ENCODE results near the gene TAS1R3.
A peak's percentile ranks its signal among the peaks of the same experiment; 100 is the strongest.

TAS1R3 gene

DNA sequence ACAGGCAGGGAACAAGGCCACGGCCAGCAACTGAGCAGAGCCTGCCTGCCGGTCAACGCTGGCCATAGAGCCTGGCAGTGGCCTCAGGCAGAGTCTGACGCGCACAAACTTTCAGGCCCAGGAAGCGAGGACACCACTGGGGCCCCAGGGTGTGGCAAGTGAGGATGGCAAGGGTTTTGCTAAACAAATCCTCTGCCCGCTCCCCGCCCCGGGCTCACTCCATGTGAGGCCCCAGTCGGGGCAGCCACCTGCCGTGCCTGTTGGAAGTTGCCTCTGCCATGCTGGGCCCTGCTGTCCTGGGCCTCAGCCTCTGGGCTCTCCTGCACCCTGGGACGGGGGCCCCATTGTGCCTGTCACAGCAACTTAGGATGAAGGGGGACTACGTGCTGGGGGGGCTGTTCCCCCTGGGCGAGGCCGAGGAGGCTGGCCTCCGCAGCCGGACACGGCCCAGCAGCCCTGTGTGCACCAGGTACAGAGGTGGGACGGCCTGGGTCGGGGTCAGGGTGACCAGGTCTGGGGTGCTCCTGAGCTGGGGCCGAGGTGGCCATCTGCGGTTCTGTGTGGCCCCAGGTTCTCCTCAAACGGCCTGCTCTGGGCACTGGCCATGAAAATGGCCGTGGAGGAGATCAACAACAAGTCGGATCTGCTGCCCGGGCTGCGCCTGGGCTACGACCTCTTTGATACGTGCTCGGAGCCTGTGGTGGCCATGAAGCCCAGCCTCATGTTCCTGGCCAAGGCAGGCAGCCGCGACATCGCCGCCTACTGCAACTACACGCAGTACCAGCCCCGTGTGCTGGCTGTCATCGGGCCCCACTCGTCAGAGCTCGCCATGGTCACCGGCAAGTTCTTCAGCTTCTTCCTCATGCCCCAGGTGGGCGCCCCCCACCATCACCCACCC is at the start of gene TAS1R3:
Gene TAS1R3, plus strand, starts transcription at position 213 of the 898 bp plus-strand sequence. Its CDS starts 66 bp downstream, at position 279.
- no peak for DNase-seq (ENCODE audit: low spot score)
- ChIA-PET POLR2A (ENCODE audit: low non-redundant PET) (no interaction called here), CTCF (interaction anchor here (0.6 to 0.7 kb wide), 2 partner anchors 67 to 166 kb away, joined by 3 to 6 read pairs; no protein-coding TSS in a partner anchor)
- peak within 1 kb of the TSS; percentile 89 for H3K27ac ChIP-seq
- TF ChIP-seq, protein P1, sequence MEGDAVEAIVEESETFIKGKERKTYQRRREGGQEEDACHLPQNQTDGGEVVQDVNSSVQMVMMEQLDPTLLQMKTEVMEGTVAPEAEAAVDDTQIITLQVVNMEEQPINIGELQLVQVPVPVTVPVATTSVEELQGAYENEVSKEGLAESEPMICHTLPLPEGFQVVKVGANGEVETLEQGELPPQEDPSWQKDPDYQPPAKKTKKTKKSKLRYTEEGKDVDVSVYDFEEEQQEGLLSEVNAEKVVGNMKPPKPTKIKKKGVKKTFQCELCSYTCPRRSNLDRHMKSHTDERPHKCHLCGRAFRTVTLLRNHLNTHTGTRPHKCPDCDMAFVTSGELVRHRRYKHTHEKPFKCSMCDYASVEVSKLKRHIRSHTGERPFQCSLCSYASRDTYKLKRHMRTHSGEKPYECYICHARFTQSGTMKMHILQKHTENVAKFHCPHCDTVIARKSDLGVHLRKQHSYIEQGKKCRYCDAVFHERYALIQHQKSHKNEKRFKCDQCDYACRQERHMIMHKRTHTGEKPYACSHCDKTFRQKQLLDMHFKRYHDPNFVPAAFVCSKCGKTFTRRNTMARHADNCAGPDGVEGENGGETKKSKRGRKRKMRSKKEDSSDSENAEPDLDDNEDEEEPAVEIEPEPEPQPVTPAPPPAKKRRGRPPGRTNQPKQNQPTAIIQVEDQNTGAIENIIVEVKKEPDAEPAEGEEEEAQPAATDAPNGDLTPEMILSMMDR (conservative IDR thresholded peaks at IDR 0.05; ENCODE audit: low read depth) = no peak

DNA sequence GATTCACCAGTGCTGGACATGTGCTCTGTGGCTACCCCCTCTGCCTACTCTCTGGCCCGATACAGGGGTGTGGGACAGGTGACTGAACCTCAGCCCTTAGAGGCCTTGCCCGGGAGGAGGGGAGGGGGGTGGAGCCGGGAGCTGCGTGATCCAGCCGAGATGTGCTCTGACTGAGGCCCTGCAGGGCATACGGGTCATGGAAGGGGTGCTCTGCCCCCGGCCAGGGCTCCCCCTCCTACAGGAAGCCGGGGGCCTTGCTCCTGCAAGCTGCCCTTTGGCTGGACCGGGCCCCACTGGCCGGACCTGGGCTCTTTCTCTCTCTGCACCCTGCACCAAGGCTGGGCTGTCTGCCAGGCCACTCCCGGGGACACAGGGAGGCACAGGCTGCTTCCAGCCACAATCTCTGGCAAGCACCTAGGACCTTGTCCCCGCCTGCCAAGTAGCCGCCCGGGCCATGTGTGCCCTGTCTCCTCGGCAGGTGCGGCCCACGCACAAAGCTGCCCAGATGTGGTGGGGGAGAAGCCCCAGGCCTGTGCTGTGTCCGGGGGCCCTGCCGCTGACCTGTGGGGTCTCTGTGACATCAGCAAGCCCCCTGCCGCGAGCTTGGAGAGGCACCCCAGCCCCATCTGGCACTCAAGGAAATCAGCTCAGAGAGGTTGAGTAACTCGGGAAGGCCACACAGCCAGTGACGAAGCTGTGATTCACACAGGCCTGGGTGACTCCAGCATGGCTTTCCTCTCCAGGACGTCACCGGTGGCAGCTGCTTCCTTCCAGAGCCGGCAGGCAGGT is 49.4 kb upstream of the TAS1R3 start:
- H3K27ac ChIP-seq = peak overlapping the region; percentile 67
- TF ChIP-seq, protein P1 (conservative IDR thresholded peaks at IDR 0.05; ENCODE audit: low read depth) = no peak
- ChIA-PET POLR2A (ENCODE audit: low non-redundant PET) (interaction anchor here (0.9 kb wide), 1 partner anchor 44 kb away, joined by 4 read pairs; no protein-coding TSS in a partner anchor), CTCF (interaction anchor here (0.6 to 2.2 kb wide), 4 partner anchors 8 to 159 kb away, joined by 3 to 8 read pairs (median 3); no protein-coding TSS in a partner anchor)
- DNase-seq (ENCODE audit: low spot score) = no peak

DNA sequence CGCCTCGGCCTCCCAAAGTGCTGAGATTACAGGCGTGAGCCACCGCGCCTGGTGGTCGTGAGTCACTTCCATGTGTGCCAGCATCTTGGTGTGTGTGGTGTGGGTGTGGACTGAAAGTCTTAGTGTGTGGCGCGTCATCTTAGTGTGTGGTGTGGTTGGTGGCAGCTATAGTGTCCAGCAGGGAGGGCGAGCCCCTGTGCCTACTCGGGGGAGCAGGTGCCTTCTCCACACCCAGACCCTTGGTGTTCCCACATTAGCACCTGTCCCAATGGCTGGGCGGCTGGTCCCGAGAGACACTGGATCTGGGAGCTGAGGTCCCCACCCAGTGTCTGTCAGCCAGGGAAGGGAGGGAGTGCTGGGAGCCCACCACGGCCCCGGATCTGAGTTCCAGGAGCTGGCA is 48.1 kb upstream of the TAS1R3 start:
- peak overlapping the region; percentile 43 for H3K27ac ChIP-seq
- POLR2A ChIA-PET (ENCODE audit: low non-redundant PET) = no interaction called here
- CTCF ChIA-PET = interaction anchor here (2.2 kb wide), 1 partner anchor 9 kb away, joined by 8 read pairs; no protein-coding TSS in a partner anchor
- no peak for DNase-seq (ENCODE audit: low spot score)
- TF ChIP-seq, protein P1 (conservative IDR thresholded peaks at IDR 0.05; ENCODE audit: low read depth) = no peak

DNA sequence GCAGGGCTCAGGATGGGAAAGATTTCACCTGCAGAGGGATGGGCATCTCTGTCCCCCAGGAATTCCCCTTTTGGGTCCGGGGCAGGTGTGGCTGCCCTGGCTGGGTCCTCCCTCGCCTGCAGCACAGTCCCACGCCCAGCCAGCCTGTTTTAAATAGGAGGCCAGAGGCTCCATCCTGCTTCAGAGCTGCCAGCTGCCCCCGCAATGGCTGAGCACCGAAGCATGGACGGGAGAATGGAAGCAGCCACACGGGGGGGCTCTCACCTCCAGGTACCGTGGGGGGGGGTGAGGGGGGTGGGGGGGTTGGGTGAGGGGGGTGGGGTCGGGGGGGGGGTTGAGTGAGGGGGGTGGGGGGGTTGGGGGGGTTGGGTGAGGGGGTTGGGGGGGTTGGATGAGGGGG is 47.3 kb upstream of the TAS1R3 start:
- peak; percentile 71 for DNase-seq (ENCODE audit: low spot score)
- ChIA-PET POLR2A (ENCODE audit: low non-redundant PET) (no interaction called here), CTCF (no interaction called here)
- H3K27ac ChIP-seq = peak overlapping the region; percentile 43
- TF ChIP-seq, protein P1 (conservative IDR thresholded peaks at IDR 0.05; ENCODE audit: low read depth) = no peak

DNA sequence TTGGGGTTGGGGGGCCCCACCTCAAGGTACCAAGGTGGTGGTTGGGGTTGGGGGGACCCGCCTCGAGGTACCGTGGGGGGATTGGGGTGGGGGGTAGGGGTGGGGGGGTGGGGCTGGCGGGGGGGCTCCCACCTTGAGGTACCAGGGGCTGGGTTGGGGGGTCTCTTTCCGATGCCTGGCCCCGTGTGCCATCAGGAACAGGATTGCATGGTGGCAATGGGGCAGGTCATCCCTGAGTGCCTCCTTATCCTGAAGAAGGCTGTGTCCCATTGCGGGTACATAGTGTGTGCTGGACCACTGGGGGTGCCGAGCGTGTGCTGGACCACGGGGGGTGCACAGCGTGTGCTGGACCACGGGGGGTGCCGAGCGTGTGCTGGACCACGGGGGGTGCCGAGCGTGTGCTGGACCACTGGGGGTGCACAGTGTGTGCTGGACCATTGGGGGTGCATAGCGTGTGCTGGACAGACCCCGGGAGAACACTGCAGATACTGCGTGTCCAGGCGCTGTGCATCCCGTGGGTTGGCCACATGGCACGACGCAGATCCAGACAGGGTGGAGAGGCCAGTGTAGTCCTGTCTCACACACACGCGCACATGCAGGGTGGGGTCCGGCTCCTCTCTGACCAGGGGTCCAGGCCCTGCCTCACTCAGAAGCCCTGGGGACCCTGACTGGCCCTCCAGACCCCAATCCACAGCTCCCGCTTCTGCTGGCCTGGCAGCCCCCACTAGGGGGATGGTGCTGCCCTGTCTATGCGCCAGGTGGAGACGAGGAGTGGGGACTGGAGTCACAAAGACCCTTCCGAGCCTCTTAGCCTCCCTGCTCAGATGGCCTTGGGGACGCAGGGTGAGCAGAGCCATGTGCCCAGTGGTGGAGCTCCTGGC is 46.6 kb upstream of the TAS1R3 start:
- 0 out of 2 replicates have a peak overlapping the region, but pooled peaks have one; percentile 3 for H3K27ac ChIP-seq
- TF ChIP-seq, protein P1 (conservative IDR thresholded peaks at IDR 0.05; ENCODE audit: low read depth) = no peak
- ChIA-PET CTCF (no interaction called here), POLR2A (ENCODE audit: low non-redundant PET) (no interaction called here)
- no peak for DNase-seq (ENCODE audit: low spot score)
